Activated T-cell treated with anti-CD3 and anti-CD28 coated beads, Interleukin-2, amount 50 U/mL, for 4 hours (primary cell): ENCODE measurements around the gene CBR1. TPM values are rescaled to one million over a fixed set of nuclear protein-coding genes. Genes with fewer than 3 reads are reported as not detected.
"Not testable (repeated sequence)": the region's sequence is repeated elsewhere in the genome, so short reads cannot be mapped to it uniquely, and the experiment has no call there.

Experiments
- ATAC-seq, 2 donors: fragments of 200-7000 bp; cut with Tn5 transposase; one replicate each; pipeline ENCODE4 v1.10.0; 2021
- DNase-seq: peaks from one replicate; pipeline ENCODE4 v3.0.0-alpha.2; 2020
- H3K27me3 Mint-ChIP-seq: one replicate; pipeline ENCODE4 v1.8.0; 2021; ENCODE audit warnings: low read depth, mixed read lengths
- H3K36me3 Mint-ChIP-seq: one replicate; pipeline ENCODE4 v1.8.0; 2022; ENCODE audit warnings: mixed read lengths; ENCODE audit not compliant: insufficient read depth
- H3K4me1 Mint-ChIP-seq: one replicate; pipeline ENCODE4 v1.8.0; 2021; ENCODE audit warnings: low read depth, mixed read lengths
- H3K4me3 Mint-ChIP-seq: one replicate; pipeline ENCODE4 v1.8.0; 2021; ENCODE audit warnings: mild to moderate bottlenecking, moderate library complexity, mixed read lengths
- H3K9me3 Mint-ChIP-seq: one replicate; pipeline ENCODE4 v1.8.0; 2021; ENCODE audit warnings: mixed read lengths
- total RNA-seq, 3 donors: library from RNA; stranded (reverse); gene quantifications; one replicate each; pipeline ENCODE4 v1.2.1, GENCODE V29; 2021

The CBR1 gene
- total RNA-seq, 3 donors from 2014 or later: 45.5 to 57.0 (median 56.8) TPM

- H3K36me3 Mint-ChIP-seq: no peaks in the 10 kb centered on the region
- no peak overlapping the region for H3K4me3 Mint-ChIP-seq
These were observed 6.3 kb upstream of the CBR1 start for GRCh38 chr21:36063375-36064084.

GRCh38 chr21:36064085-36064460 lies 5.8 kb upstream of the CBR1 start:
- Mint-ChIP-seq H3K4me3 (no peak overlapping the region), H3K36me3 (peaks cover 4% of the 10 kb centered on the region), H3K4me1 (peaks cover 8% of the 10 kb centered on the region), H3K9me3 (peaks cover 3% of the 10 kb centered on the region), H3K27me3 (no peaks in the 10 kb centered on the region)
- ATAC-seq (no peak), DNase-seq (no peak)

More at GRCh38 chr21:36063375-36064084, 6.3 kb upstream of the CBR1 start:
- Mint-ChIP-seq H3K9me3 (no peaks in the 10 kb centered on the region), H3K27me3 (no peaks in the 10 kb centered on the region), H3K4me1 (peaks cover 10% of the 10 kb centered on the region)
- DNase-seq: no peak
- ATAC-seq: no peak

- DNase-seq: no peak
- peaks cover 8% of the 10 kb centered on the region for H3K9me3 Mint-ChIP-seq
- peaks cover 21% of the 10 kb centered on the region for H3K4me1 Mint-ChIP-seq
- peaks cover 5% of the 10 kb centered on the region for H3K36me3 Mint-ChIP-seq
- H3K27me3 Mint-ChIP-seq: no peaks in the 10 kb centered on the region
- H3K4me3 Mint-ChIP-seq: no peak overlapping the region
- no peak for ATAC-seq
These were observed 4.3 kb upstream of the CBR1 start for GRCh38 chr21:36065497-36066036.

- DNase-seq: no peak
- peaks cover 8% of the 10 kb centered on the region for H3K9me3 Mint-ChIP-seq
- peaks cover 39% of the 10 kb centered on the region for H3K4me1 Mint-ChIP-seq
- no peaks in the 10 kb centered on the region for H3K27me3 Mint-ChIP-seq
- peaks cover 22% of the 10 kb centered on the region for H3K36me3 Mint-ChIP-seq
- peak overlapping the region; percentile 88 for H3K4me3 Mint-ChIP-seq
- ATAC-seq: no peak
These were observed 951 bp upstream of the CBR1 start for GRCh38 chr21:36068748-36069398.

GRCh38 chr21:36070999-36071398 lies 1.2 kb downstream of the CBR1 start:
- peaks cover 23% of the 10 kb centered on the region for H3K36me3 Mint-ChIP-seq
- peaks cover 8% of the 10 kb centered on the region for H3K9me3 Mint-ChIP-seq
- peaks cover 42% of the 10 kb centered on the region for H3K4me1 Mint-ChIP-seq
- H3K4me3 Mint-ChIP-seq: peak overlapping the region; percentile 88
- DNase-seq (no peak), ATAC-seq (no peak)
- H3K27me3 Mint-ChIP-seq: no peaks in the 10 kb centered on the region

GRCh38 chr21:36072453-36073162 lies 2.8 kb downstream of the CBR1 start:
- Mint-ChIP-seq H3K27me3 (no peaks in the 10 kb centered on the region), H3K4me1 (peaks cover 48% of the 10 kb centered on the region), H3K4me3 (peak overlapping the region; percentile 22), H3K9me3 (peaks cover 8% of the 10 kb centered on the region), H3K36me3 (peaks cover 24% of the 10 kb centered on the region)
- ATAC-seq (no peak), DNase-seq (no peak)

- no peak for ATAC-seq
- peaks cover 52% of the 10 kb centered on the region for H3K4me1 Mint-ChIP-seq
- no peaks in the 10 kb centered on the region for H3K27me3 Mint-ChIP-seq
- no peak overlapping the region for H3K4me3 Mint-ChIP-seq
- DNase-seq: no peak
- peaks cover 8% of the 10 kb centered on the region for H3K9me3 Mint-ChIP-seq
- peaks cover 24% of the 10 kb centered on the region for H3K36me3 Mint-ChIP-seq
These were observed 3.4 kb downstream of the CBR1 start for GRCh38 chr21:36073181-36073580.

GRCh38 chr21:36073911-36074310 lies 4.1 kb downstream of the CBR1 start:
- ATAC-seq, H3K9me3 Mint-ChIP-seq, DNase-seq, H3K4me3 Mint-ChIP-seq, H3K27me3 Mint-ChIP-seq: not testable (repeated sequence)
- peaks cover 59% of the 10 kb centered on the region for H3K4me1 Mint-ChIP-seq
- peaks cover 22% of the 10 kb centered on the region for H3K36me3 Mint-ChIP-seq

- Mint-ChIP-seq H3K4me1 (peaks cover 61% of the 10 kb centered on the region), H3K36me3 (peaks cover 19% of the 10 kb centered on the region), H3K27me3 (no peaks in the 10 kb centered on the region), H3K4me3 (no peak overlapping the region), H3K9me3 (no peaks in the 10 kb centered on the region)
- no peak for DNase-seq
- no peak for ATAC-seq
These were observed 5.3 kb downstream of the CBR1 start for GRCh38 chr21:36075171-36075570.

- no peak for ATAC-seq
- H3K4me3 Mint-ChIP-seq: no peak overlapping the region
- DNase-seq: no peak
- H3K27me3 Mint-ChIP-seq: no peaks in the 10 kb centered on the region
- H3K9me3 Mint-ChIP-seq: no peaks in the 10 kb centered on the region
- peaks cover 19% of the 10 kb centered on the region for H3K36me3 Mint-ChIP-seq
- H3K4me1 Mint-ChIP-seq: peaks cover 53% of the 10 kb centered on the region
These were observed 6.1 kb downstream of the CBR1 start for GRCh38 chr21:36075953-36076352.

- no peaks in the 10 kb centered on the region for H3K9me3 Mint-ChIP-seq
- peaks cover 9% of the 10 kb centered on the region for H3K36me3 Mint-ChIP-seq
- H3K4me3 Mint-ChIP-seq: no peak overlapping the region
- ATAC-seq: no peak
- H3K27me3 Mint-ChIP-seq: no peaks in the 10 kb centered on the region
- H3K4me1 Mint-ChIP-seq: peaks cover 43% of the 10 kb centered on the region
- no peak for DNase-seq
These were observed 7.2 kb downstream of the CBR1 start for GRCh38 chr21:36076878-36077655.

GRCh38 chr21:36077758-36078157 lies 7.9 kb downstream of the CBR1 start:
- no peaks in the 10 kb centered on the region for H3K9me3 Mint-ChIP-seq
- ATAC-seq (no peak), DNase-seq (no peak)
- H3K4me1 Mint-ChIP-seq: peaks cover 38% of the 10 kb centered on the region
- H3K4me3 Mint-ChIP-seq: no peak overlapping the region
- H3K36me3 Mint-ChIP-seq: peaks cover 4% of the 10 kb centered on the region
- no peaks in the 10 kb centered on the region for H3K27me3 Mint-ChIP-seq

GRCh38 chr21:36079010-36079649 lies 9.3 kb downstream of the CBR1 start:
- H3K27me3 Mint-ChIP-seq: no peaks in the 10 kb centered on the region
- no peaks in the 10 kb centered on the region for H3K9me3 Mint-ChIP-seq
- peak overlapping the region; percentile 80 for H3K4me3 Mint-ChIP-seq
- DNase-seq (peak; percentile 10), ATAC-seq (peak; percentile 89 to 91)
- peaks cover 2% of the 10 kb centered on the region for H3K36me3 Mint-ChIP-seq
- peaks cover 38% of the 10 kb centered on the region for H3K4me1 Mint-ChIP-seq
